Kidney (tissue), 14 donors: Measurements from ENCODE around the gene ATP6V1A. TPM values are rescaled to one million over a fixed set of nuclear protein-coding genes. Genes with fewer than 3 reads are reported as not detected.
A peak's percentile ranks its signal among the peaks of the same experiment; 100 is the strongest.

Source experiments
- DNase-seq, 5 donors: peaks; one replicate each; pipeline ENCODE4 v3.0.0-alpha.2; 2013 to 2020
- FAIRE-seq: peaks from 2 replicates; lab custom pipeline; 2012; peaks lifted over from hg19 to GRCh38; lab: Jason Lieb, UNC
- H3K27ac ChIP-seq, 2 donors: one replicate each; pipeline ENCODE4 v1.7.0; 2013; ENCODE audit warnings: low read depth in 2 of 2, low read length in 2 of 2, inconsistent platforms in 1 of 2
- H3K27me3 ChIP-seq: one replicate; pipeline ENCODE4 v1.7.1; 2013; ENCODE audit warnings: low read length, inconsistent platforms; ENCODE audit not compliant: control insufficient read depth, insufficient read depth
- H3K36me3 ChIP-seq, 3 donors: one replicate each; pipeline versions ENCODE4 v1.7.0 to v1.7.1; 2013; ENCODE audit warnings: low read length in 3 of 3, control low read depth in 1 of 3, inconsistent platforms in 1 of 3; ENCODE audit not compliant: insufficient read depth in 3 of 3, control insufficient read depth in 2 of 3
- H3K4me1 ChIP-seq, 3 donors: one replicate each; pipeline versions ENCODE4 v1.7.0 to v1.7.1; 2013; ENCODE audit warnings: low read length in 3 of 3, inconsistent platforms in 1 of 3, low read depth in 1 of 3; ENCODE audit not compliant: control insufficient read depth in 2 of 3, insufficient read depth in 2 of 3
- H3K4me3 ChIP-seq, 3 donors: one replicate each; pipeline versions ENCODE4 v1.7.0 to v1.8.1; 2013; ENCODE audit warnings: low read length in 3 of 3, control low read depth in 1 of 3, inconsistent platforms in 1 of 3
- H3K9ac ChIP-seq, 3 donors: one replicate each; pipeline versions ENCODE4 v1.7.0 to v1.7.1; 2013; ENCODE audit warnings: low read length in 3 of 3, control low read depth in 1 of 3, inconsistent platforms in 1 of 3
- H3K9me3 ChIP-seq, 3 donors: one replicate each; pipeline versions ENCODE4 v1.7.0 to v1.7.1; 2013; ENCODE audit warnings: low read length in 3 of 3, control low read depth in 1 of 3, inconsistent platforms in 1 of 3; ENCODE audit not compliant: control insufficient read depth in 2 of 3, insufficient read depth in 1 of 3
- CTCF ChIP-seq: IDR thresholded peaks from 3 replicates; pipeline ENCODE4 v1.5.1; 2012; ENCODE audit warnings: mild to moderate bottlenecking, moderate library complexity, borderline replicate concordance; ENCODE audit not compliant: insufficient read depth; ENCODE audit errors: extremely low read depth
- intact Hi-C: fragments of 100-400 bp; cut with DNase I; formaldehyde crosslinking; loops from one replicate; pipeline ENCODE4 v1.11.1; 2022
- polyA plus RNA-seq: library from polyadenylated mRNA; stranded (reverse); fragments of 350-450 nt; fragmentation: Illumina TruSeq; extraction: RNeasy Lipid Tissue Mini Kit (QIAGEN cat#74804); gene quantifications from one replicate; pipeline ENCODE4 v1.2.3, GENCODE V29; 2014; ENCODE audit warnings: low read depth, low replicate concordance; ENCODE audit not compliant: insufficient read depth
- total RNA-seq: library from RNA; stranded (reverse); fragmentation: NEBNext Ultra II Directional; extraction: Animal tissue kit (Norgen Biotek cat#: 25700); gene quantifications from one replicate; pipeline ENCODE4 v1.2.1, GENCODE V29; 2021
- donor health status: control.
- donor health status: control.
- donor health status: control.
- donor health status: control.
- donor health status: control.
- donor health status: DM: yes; HTN: yes; CAD: no.
- donor health status: Normal renal cell carcinoma (clear cell type).

Gene ATP6V1A
- total and polyA plus RNA-seq, 2 donors from 2014 or later: 87.1 to 172 TPM

- no peak for FAIRE-seq
- intact Hi-C loops: no loop called here
- no peaks in the 10 kb centered on the region for H3K9me3 ChIP-seq
- no peaks in the 10 kb centered on the region for H3K36me3 ChIP-seq
- H3K4me3 ChIP-seq: peak overlapping the region in 1 of 3 donors; percentile 99
- DNase-seq: no peak
- H3K27ac ChIP-seq: no peak overlapping the region
- H3K27me3 ChIP-seq: no peaks in the 10 kb centered on the region
- peak overlapping the region in 1 of 3 donors; percentile 5 for H3K9ac ChIP-seq
- no peak for TF ChIP-seq CTCF
- peaks cover 0 to 17% (median 0%) of the 10 kb centered on the region in 3 donors for H3K4me1 ChIP-seq
Observed at GRCh38 chr3:113743006-113743630, 3.7 kb upstream of the ATP6V1A start.

- FAIRE-seq: peak; percentile 73
- intact Hi-C loops: no loop called here
- H3K4me3 ChIP-seq: peak overlapping the region; percentile 88 to 99 (median 96)
- peak; percentile 72 for TF ChIP-seq CTCF
- H3K9me3 ChIP-seq: no peaks in the 10 kb centered on the region
- peak overlapping the region; percentile 100 for H3K27ac ChIP-seq
- peak; percentile 79 to 95 (median 88) for DNase-seq
- H3K36me3 ChIP-seq: no peaks in the 10 kb centered on the region
- no peaks in the 10 kb centered on the region for H3K27me3 ChIP-seq
- H3K9ac ChIP-seq: peak overlapping the region; percentile 80 to 99 (median 94)
- peaks cover 0 to 21% (median 9%) of the 10 kb centered on the region in 3 donors for H3K4me1 ChIP-seq
Observed at GRCh38 chr3:113744941-113745755, 1.7 kb upstream of the ATP6V1A start.

- peak within 1 kb of the TSS; percentile 100 for H3K27ac ChIP-seq
- no peaks in the 10 kb centered on the region for H3K9me3 ChIP-seq
- H3K36me3 ChIP-seq: no peaks in the 10 kb centered on the region
- FAIRE-seq (no peak), DNase-seq (peak; percentile 96 to 98 (median 97))
- H3K4me3 ChIP-seq: peak within 1 kb of the TSS; percentile 96 to 99 (median 99)
- TF ChIP-seq CTCF: peak; percentile 1
- H3K9ac ChIP-seq: peak within 1 kb of the TSS; percentile 94 to 99 (median 96)
- H3K4me1 ChIP-seq: peaks cover 0 to 20% (median 9%) of the 10 kb centered on the region in 3 donors
- no peaks in the 10 kb centered on the region for H3K27me3 ChIP-seq
- intact Hi-C loops: no loop called here
Observed at GRCh38 chr3:113745756-113746547, 883 bp upstream of the ATP6V1A start, which contains the start of gene NAA50. TSS of gene NAA50 (minus strand) at chr3:113746249. CDS start at chr3:113745949, 300 bp downstream.
